DMS79 (cell line): ENCODE measurements around the gene FBXW2.

ENCODE experiments used
- DNase-seq: peaks from one replicate; lab custom pipeline; 2025; lab: John Stamatoyannopoulos, UW

FBXW2 gene

GRCh38 chr9:120741701-120742100, 51.5 kb downstream of the FBXW2 start:
- DNase-seq, result no peak

- DNase-seq, result no peak
Observed at GRCh38 chr9:120741191-120741590, 52.0 kb downstream of the FBXW2 start.

GRCh38 chr9:120740132-120740531, 53.1 kb downstream of the FBXW2 start:
- no peak for DNase-seq

- no peak for DNase-seq
Observed at GRCh38 chr9:120737416-120738165, 55.6 kb downstream of the FBXW2 start.

GRCh38 chr9:120736881-120737280, 56.3 kb downstream of the FBXW2 start:
- DNase-seq, result no peak

- DNase-seq, result no peak
Observed at GRCh38 chr9:120735415-120736126, 57.6 kb downstream of the FBXW2 start.

- DNase-seq, result no peak
Observed at GRCh38 chr9:120734607-120735410, 58.4 kb downstream of the FBXW2 start.

- DNase-seq, result no peak
Observed at GRCh38 chr9:120733190-120733589, 60.0 kb downstream of the FBXW2 start.

GRCh38 chr9:120730654-120731514, 62.3 kb downstream of the FBXW2 start:
- no peak for DNase-seq

GRCh38 chr9:120729791-120730241, 63.4 kb downstream of the FBXW2 start:
- no peak for DNase-seq

- DNase-seq, result no peak
Observed at GRCh38 chr9:120726484-120726883, 66.7 kb downstream of the FBXW2 start.

GRCh38 chr9:120725907-120726306, 67.3 kb downstream of the FBXW2 start:
- no peak for DNase-seq

- no peak for DNase-seq
Observed at GRCh38 chr9:120724757-120725400, 68.3 kb downstream of the FBXW2 start.

GRCh38 chr9:120723565-120723964, 69.7 kb downstream of the FBXW2 start:
- no peak for DNase-seq

- DNase-seq, result no peak
Observed at GRCh38 chr9:120720404-120720803, 72.8 kb downstream of the FBXW2 start.

GRCh38 chr9:120718316-120718715, 74.9 kb downstream of the FBXW2 start:
- no peak for DNase-seq

- DNase-seq, result no peak
Observed at GRCh38 chr9:120717176-120717575, 76.0 kb downstream of the FBXW2 start.

- no peak for DNase-seq
Observed at GRCh38 chr9:120716483-120716882, 76.7 kb downstream of the FBXW2 start.

- DNase-seq, result no peak
Observed at GRCh38 chr9:120715389-120715924, 77.8 kb downstream of the FBXW2 start.

GRCh38 chr9:120714846-120715388, 78.3 kb downstream of the FBXW2 start:
- peak; percentile 12 for DNase-seq
